Hepatocyte (in vitro differentiated cells): ENCODE measurements around the gene MEAF6. TPM values are rescaled to one million over a fixed set of nuclear protein-coding genes. Genes with fewer than 3 reads are reported as not detected.
"Not testable (repeated sequence)": the region's sequence is repeated elsewhere in the genome, so short reads cannot be mapped to it uniquely, and the experiment has no call there.

Source experiments
- DNase-seq: peaks from one replicate; pipeline ENCODE4 v3.0.0-alpha.2; 2016; ENCODE audit warnings: low spot score
- H2AFZ ChIP-seq: fragments of 200-600 bp; sonication (generic); 2 replicates; pipeline ENCODE4 v1.6.0; 2016; ENCODE audit warnings: antibody characterized with exemption, mild to moderate bottlenecking
- H3K27ac ChIP-seq: fragments of 200-600 bp; sonication (generic); 2 replicates; pipeline ENCODE4 v1.5.1; 2016; ENCODE audit warnings: mild to moderate bottlenecking
- H3K27me3 ChIP-seq: fragments of 200-600 bp; sonication (generic); 2 replicates; pipeline ENCODE4 v1.6.1; 2016
- H3K36me3 ChIP-seq: fragments of 200-600 bp; sonication (generic); replicated peaks from 2 replicates; pipeline ENCODE4 v1.5.1; 2016; ENCODE audit warnings: low read depth; ENCODE audit not compliant: insufficient read depth
- H3K4me1 ChIP-seq: fragments of 200-600 bp; sonication (generic); 2 replicates; pipeline ENCODE4 v1.5.1; 2016; ENCODE audit warnings: mild to moderate bottlenecking, moderate library complexity; ENCODE audit not compliant: insufficient read depth
- H3K4me2 ChIP-seq: fragments of 200-600 bp; sonication (generic); 2 replicates; pipeline ENCODE4 v1.6.0; 2016
- H3K4me3 ChIP-seq: fragments of 200-600 bp; sonication (generic); 2 replicates; pipeline ENCODE4 v1.5.1; 2016; ENCODE audit warnings: mild to moderate bottlenecking
- H3K79me2 ChIP-seq: fragments of 200-600 bp; sonication (generic); 2 replicates; pipeline ENCODE4 v1.6.0; 2017; ENCODE audit warnings: mild to moderate bottlenecking
- H3K9me2 ChIP-seq: fragments of 200-600 bp; sonication (generic); replicated peaks from 2 replicates; pipeline ENCODE4 v1.6.0; 2017; ENCODE audit warnings: mild to moderate bottlenecking; ENCODE audit not compliant: insufficient read depth
- H3K9me3 ChIP-seq: fragments of 200-600 bp; sonication (generic); 2 replicates; pipeline ENCODE4 v1.5.1; 2016; ENCODE audit warnings: low read depth, mild to moderate bottlenecking
- H4K20me1 ChIP-seq: fragments of 200-600 bp; sonication (generic); 2 replicates; pipeline ENCODE4 v1.6.0; 2016; ENCODE audit warnings: mild to moderate bottlenecking; ENCODE audit not compliant: insufficient read depth, poor library complexity, severe bottlenecking
- CTCF ChIP-seq: fragments of 200-600 bp; sonication (generic); IDR thresholded peaks from 2 replicates; pipeline ENCODE4 v1.5.1; 2016; ENCODE audit warnings: antibody characterized with exemption, mild to moderate bottlenecking; ENCODE audit not compliant: poor library complexity
- EZH2 ChIP-seq: fragments of 200-600 bp; sonication (generic); IDR thresholded peaks from 2 replicates; pipeline ENCODE4 v1.6.1; 2016; ENCODE audit warnings: antibody characterized with exemption, mild to moderate bottlenecking, borderline replicate concordance
- EZH2phosphoT487 ChIP-seq: fragments of 200-600 bp; sonication (generic); IDR thresholded peaks from one replicate; pipeline ENCODE4 v1.6.1; 2018; ENCODE audit warnings: antibody characterized with exemption, mild to moderate bottlenecking, low read depth, moderate library complexity; ENCODE audit not compliant: unreplicated experiment, severe bottlenecking
- WGBS: methylation state at CpG from one replicate; pipeline ENCODE4 v1.1.6; 2016; ENCODE audit warnings: low lambda C conversion rate; ENCODE audit errors: missing lambda C conversion rate; 5-methylcytosine and 5-hydroxymethylcytosine counted together
- polyA plus RNA-seq: library from polyadenylated mRNA; unstranded; fragments of >200 nt; fragmentation: Nextera tagmentation; extraction: Ambion mirVana; gene quantifications from 2 replicates; pipeline ENCODE4 v1.2.1, GENCODE V29; 2016
- total RNA-seq: library from RNA; depleted of rRNA; stranded (reverse); fragments of >200 nt; gene quantifications from 2 replicates; pipeline ENCODE4 v1.2.3, GENCODE V29; 2014

Gene MEAF6
- total and polyA plus RNA-seq, 2 experiments from 2014 or later: 46.5 to 74.7 TPM

DNA sequence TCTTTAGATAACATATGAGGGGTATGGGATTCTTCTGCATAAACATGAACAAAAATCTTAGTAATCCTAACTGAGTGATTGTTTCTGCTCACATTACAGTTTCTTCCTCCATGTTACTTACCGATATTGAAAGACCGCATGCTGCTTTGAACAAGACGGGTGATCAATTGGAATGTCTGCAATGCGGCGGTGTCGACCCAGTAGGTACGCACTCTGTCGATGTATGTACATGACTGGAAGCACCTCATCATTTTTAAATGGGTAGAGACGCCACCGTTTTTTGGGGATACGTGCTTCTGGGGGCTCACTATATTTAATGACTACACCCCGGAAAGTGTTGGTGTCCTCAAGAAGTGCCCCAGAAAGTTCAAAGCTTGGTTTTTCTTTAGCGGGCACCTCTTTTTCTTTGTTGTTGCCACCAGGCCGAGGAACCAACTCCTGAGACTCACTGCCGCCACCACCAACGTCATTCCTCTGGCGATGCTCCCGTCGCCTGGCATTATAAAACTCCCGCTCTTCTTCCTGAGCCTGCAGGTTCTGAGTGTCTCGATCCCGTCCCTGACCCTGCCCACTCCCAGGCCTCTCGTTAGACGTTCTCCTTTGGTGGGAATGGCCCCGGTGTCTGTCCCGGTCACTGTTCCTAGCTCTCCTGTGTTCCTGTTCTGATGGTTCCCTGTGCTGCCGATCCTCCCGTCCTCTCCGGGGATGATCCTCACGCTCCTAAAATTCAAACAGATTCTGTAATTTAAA, 25.6 kb upstream of the MEAF6 start:
- no peak for DNase-seq
- no peaks in the 10 kb centered on the region for H3K9me3 ChIP-seq
- H3K4me3 ChIP-seq: no peak overlapping the region
- no peak overlapping the region for H3K27ac ChIP-seq
- no peaks in the 10 kb centered on the region for H3K36me3 ChIP-seq
- no peak overlapping the region for H2AFZ ChIP-seq
- H3K4me1 ChIP-seq: no peaks in the 10 kb centered on the region
- no peaks in the 10 kb centered on the region for H4K20me1 ChIP-seq
- H3K79me2 ChIP-seq: no peaks in the 10 kb centered on the region
- 96% methylated on average over 30 of the region's 30 CpGs for WGBS
- no peaks in the 10 kb centered on the region for H3K27me3 ChIP-seq
- no peak for TF ChIP-seq EZH2phosphoT487
- TF ChIP-seq EZH2: no peak
- no peaks in the 10 kb centered on the region for H3K9me2 ChIP-seq
- H3K4me2 ChIP-seq: no peak overlapping the region

GRCh38 chr1:37539154-37539553, 24.6 kb upstream of the MEAF6 start:
- not testable (repeated sequence) for H3K27me3 ChIP-seq, H3K4me1 ChIP-seq, H3K79me2 ChIP-seq, H3K4me2 ChIP-seq, H3K4me3 ChIP-seq, H4K20me1 ChIP-seq, H3K9me3 ChIP-seq, H3K27ac ChIP-seq, H3K9me2 ChIP-seq, H2AFZ ChIP-seq, DNase-seq, H3K36me3 ChIP-seq
- WGBS: 96% methylated on average over 10 of the region's 10 CpGs

DNA sequence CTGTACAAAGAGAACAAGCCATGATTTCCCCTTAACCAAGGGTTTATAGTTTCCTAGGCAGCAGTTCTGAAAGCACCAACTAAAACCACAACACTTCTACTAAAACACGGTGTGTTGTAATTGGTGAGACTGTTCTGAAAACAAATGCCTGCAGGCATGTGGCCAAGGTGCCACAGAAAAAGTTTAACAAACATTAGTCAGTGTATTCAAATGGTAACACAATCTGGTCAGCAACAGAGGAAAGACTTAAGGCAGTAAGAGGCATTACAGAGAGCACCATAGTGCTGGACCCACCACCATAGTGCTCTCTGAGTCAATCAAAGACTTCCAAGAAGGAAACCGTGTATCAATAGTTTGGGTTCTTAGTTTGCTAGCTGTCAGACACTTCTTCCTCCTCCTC, 22.8 kb upstream of the MEAF6 start:
- no peak for TF ChIP-seq EZH2phosphoT487
- TF ChIP-seq EZH2: no peak
- no peak for TF ChIP-seq CTCF
- WGBS: 90% methylated on average over 2 of the region's 2 CpGs
- no peak for DNase-seq
- Histone ChIP-seq H3K9me3 (no peaks in the 10 kb centered on the region), H3K27me3 (no peaks in the 10 kb centered on the region), H4K20me1 (no peaks in the 10 kb centered on the region), H3K4me2 (no peak overlapping the region), H3K9me2 (no peaks in the 10 kb centered on the region), H3K4me3 (no peak overlapping the region), H3K79me2 (no peaks in the 10 kb centered on the region), H3K4me1 (no peaks in the 10 kb centered on the region), H3K36me3 (no peaks in the 10 kb centered on the region), H2AFZ (no peak overlapping the region), H3K27ac (peak overlapping the region; percentile 55)

DNA sequence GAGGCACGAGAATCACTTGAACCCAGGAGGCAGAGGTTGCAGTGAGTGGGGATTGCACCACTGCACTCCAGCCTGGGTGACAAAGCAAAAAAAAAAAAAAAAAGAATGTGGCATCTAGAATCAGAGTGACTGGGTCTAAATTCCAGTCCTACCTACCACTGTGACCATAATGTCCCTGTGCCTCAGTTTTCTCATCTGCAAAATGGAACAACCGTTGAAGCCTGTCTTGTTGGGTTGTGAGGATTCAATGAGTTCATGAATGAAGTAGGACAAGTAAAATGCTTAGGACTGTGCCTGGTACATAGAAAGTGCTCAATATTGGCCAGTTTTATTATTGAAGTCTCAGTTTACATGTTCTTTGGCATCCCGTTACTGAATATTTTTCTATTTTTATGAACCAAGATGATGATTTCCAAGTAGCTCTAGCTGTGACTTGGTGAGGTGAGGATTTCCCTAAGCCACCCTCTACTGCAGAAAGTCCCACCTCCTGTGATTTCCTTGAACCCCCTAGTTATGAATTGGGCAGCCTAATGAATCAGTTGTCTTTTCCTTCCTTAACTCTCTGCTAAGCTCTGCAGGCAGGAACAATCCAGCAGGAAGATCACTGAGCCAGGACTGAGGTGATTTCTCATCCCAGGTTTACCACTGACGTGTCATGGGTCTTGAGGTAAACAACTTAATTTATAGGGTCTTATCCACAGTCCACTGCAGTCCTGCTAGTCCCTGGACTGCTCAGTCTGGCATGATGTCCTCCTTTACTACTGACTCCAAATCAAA, 18.9 kb upstream of the MEAF6 start:
- WGBS: 98% methylated on average over 4 of the region's 4 CpGs
- Histone ChIP-seq H3K4me1 (no peaks in the 10 kb centered on the region), H2AFZ (no peak overlapping the region), H4K20me1 (no peaks in the 10 kb centered on the region), H3K79me2 (no peaks in the 10 kb centered on the region), H3K27ac (peak overlapping the region; percentile 89), H3K27me3 (no peaks in the 10 kb centered on the region), H3K4me2 (no peak overlapping the region), H3K9me2 (no peaks in the 10 kb centered on the region), H3K9me3 (no peaks in the 10 kb centered on the region), H3K4me3 (no peak overlapping the region), H3K36me3 (no peaks in the 10 kb centered on the region)
- TF ChIP-seq EZH2: no peak
- no peak for TF ChIP-seq EZH2phosphoT487
- TF ChIP-seq CTCF: no peak
- DNase-seq: no peak

DNA sequence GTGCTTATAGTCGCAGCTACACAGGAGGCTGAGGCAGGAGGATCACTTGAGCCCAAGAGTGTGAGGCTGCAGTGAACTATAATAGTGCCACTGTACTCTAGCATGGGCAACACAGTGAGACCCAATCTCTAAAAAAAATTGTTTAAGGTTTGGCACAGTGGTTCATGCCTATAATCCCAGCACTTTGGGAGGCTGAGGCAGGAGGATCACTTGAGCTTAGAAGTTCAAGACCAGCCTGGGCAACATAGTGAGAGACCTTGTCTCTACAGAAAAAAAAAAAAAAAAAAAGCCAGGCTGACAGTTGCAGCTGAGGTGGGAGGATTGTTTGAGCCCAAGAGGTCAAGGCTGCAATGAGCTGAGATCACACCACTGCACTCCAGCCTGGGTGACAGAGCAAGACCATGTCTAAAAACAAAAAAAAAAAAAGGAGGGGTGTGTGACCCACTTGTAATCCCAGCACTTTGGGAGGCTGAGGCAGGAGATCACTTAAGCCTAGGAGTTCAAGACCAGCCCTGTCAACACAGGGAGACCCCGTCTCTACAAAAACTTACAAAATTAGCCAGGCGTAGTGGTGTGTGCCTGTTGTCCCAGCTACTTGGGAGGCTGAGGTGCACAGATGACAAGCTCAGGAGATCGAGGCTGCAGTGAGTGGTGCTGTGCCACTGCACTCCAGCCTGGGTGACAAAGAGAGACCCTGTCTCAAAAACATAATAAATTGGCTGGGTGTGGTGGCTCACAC, 18.0 kb upstream of the MEAF6 start:
- 95% methylated on average over 4 of the region's 4 CpGs for WGBS
- H3K9me3 ChIP-seq, H4K20me1 ChIP-seq, H3K79me2 ChIP-seq, H3K9me2 ChIP-seq, H2AFZ ChIP-seq, H3K27me3 ChIP-seq, DNase-seq, H3K4me3 ChIP-seq, H3K4me2 ChIP-seq, H3K36me3 ChIP-seq, H3K27ac ChIP-seq, H3K4me1 ChIP-seq: not testable (repeated sequence)

GRCh38 chr1:37529888-37530287, 15.3 kb upstream of the MEAF6 start:
- not testable (repeated sequence) for H3K9me3 ChIP-seq, H4K20me1 ChIP-seq, H3K9me2 ChIP-seq, H3K36me3 ChIP-seq, H2AFZ ChIP-seq, H3K4me1 ChIP-seq, H3K27me3 ChIP-seq, H3K79me2 ChIP-seq, DNase-seq, H3K4me2 ChIP-seq, H3K4me3 ChIP-seq, H3K27ac ChIP-seq
- 90% methylated on average over 1 of the region's 1 CpG for WGBS
